Measurements from ENCODE around the gene RIC8A. TPM values are rescaled to one million over a fixed set of nuclear protein-coding genes. Genes with fewer than 3 reads are reported as not detected.

Gene RIC8A
- total and polyA plus RNA-seq, 9 of the 15 experiments (the other 6 are each of a cell fraction or from before 2014, with no cell fraction given), result 10.7 to 108 (median 72.1) TPM

- TF ChIP-seq PRDM10 (IDR thresholded peaks at IDR 0.05; ENCODE audit: partially characterized antibody), result no peak
- no peak for TF ChIP-seq CBX5 (IDR thresholded peaks at IDR 0.05; ENCODE audit: borderline replicate concordance, low read depth)
- TF ChIP-seq ZKSCAN1 (IDR thresholded peaks at IDR 0.05; ENCODE audit: low read depth, low read length), result no peak; the same call in 1 of the 2 replicates
- peak; percentile 91 for TF ChIP-seq HNRNPLL (IDR thresholded peaks at IDR 0.05; ENCODE audit: low read depth, low read length, poor library complexity, severe bottlenecking)
- no peak for TF ChIP-seq HNRNPL (IDR thresholded peaks at IDR 0.05; ENCODE audit: low read depth, low read length)
- TF ChIP-seq NELFE (IDR thresholded peaks at IDR 0.05; ENCODE audit: insufficient read depth, insufficient read length), result no peak
- TF ChIP-seq NFYB (IDR thresholded peaks at IDR 0.05; ENCODE audit: extremely low read depth, insufficient read length), result no peak
- 0 out of 2 replicates have a peak, but pooled peaks have one; percentile 73 for TF ChIP-seq GTF2E2 (tag; IDR thresholded peaks at IDR 0.05)
- no peak for TF ChIP-seq ADNP (tag; IDR thresholded peaks at IDR 0.05)
- TF ChIP-seq ZNF584 (CRISPR knock-in tag; IDR thresholded peaks at IDR 0.05; ENCODE audit: low read depth), result no peak
- TF ChIP-seq POLR2H (tag; IDR thresholded peaks at IDR 0.05; ENCODE audit: low read depth), result 0 out of 2 replicates have a peak, but pooled peaks have one; percentile 7
- TF ChIP-seq HNRNPUL1 (IDR thresholded peaks at IDR 0.05; ENCODE audit: low read length), result no peak
- TF ChIP-seq GABPA (tag; conservative IDR thresholded peaks at IDR 0.05; ENCODE audit: low read depth), result peak; percentile 96
- no peak for TF ChIP-seq ZNF146 (CRISPR knock-in tag; IDR thresholded peaks at IDR 0.05; ENCODE audit: unreplicated experiment)
- no peak for TF ChIP-seq CEBPZ (IDR thresholded peaks at IDR 0.05; ENCODE audit: borderline replicate concordance, low read depth, low read length)
- TF ChIP-seq ZNF124 (CRISPR knock-in tag; IDR thresholded peaks at IDR 0.05), result no peak
- TF ChIP-seq NFE2L1 (tag; IDR thresholded peaks at IDR 0.05; ENCODE audit: borderline replicate concordance, low read depth), result no peak
- no peak for TF ChIP-seq MAFF (IDR thresholded peaks at IDR 0.05; ENCODE audit: low read length)
- no peak for TF ChIP-seq U2AF2 (optimal IDR thresholded peaks at IDR 0.05; ENCODE audit: low read depth, low read length)
- no peak for TF ChIP-seq FOXM1 (IDR thresholded peaks at IDR 0.05; ENCODE audit: low read depth)
- peak; percentile 60; the same call in 1 of the 2 replicates for TF ChIP-seq FOXM1 (CRISPR knock-in tag; IDR thresholded peaks at IDR 0.05; ENCODE audit: low read depth)
Observed at GRCh38 chr11:236774-237767, 29.6 kb downstream of the RIC8A start, which contains the start of gene PSMD13 (continued).
